Heart right ventricle (tissue), 16 donors: ENCODE measurements around the gene CNMD. TPM values are rescaled to one million over a fixed set of nuclear protein-coding genes. Genes with fewer than 3 reads are reported as not detected.

Experiments used
- ATAC-seq, 8 donors: fragments of 200-7000 bp; cut with Tn5 transposase; one replicate each; pipeline ENCODE4 v1.9.1; 2020; ENCODE audit warnings: mild to moderate bottlenecking in 8 of 8, moderate library complexity in 8 of 8, moderate number of reproducible peaks in 1 of 8
- DNase-seq, 2 donors: peaks; one replicate each; pipeline ENCODE4 v3.0.0-alpha.2; 2020
- H3K27ac ChIP-seq, 10 donors: fragments of 200-600 bp; sonication (generic) in 2 of 10; one replicate each; pipeline versions ENCODE4 v1.5.0 to v1.8.0; 2020 to 2022; ENCODE audit warnings: mild to moderate bottlenecking in 3 of 10
- H3K27me3 ChIP-seq, 7 donors: fragments of 200-600 bp; one replicate each; pipeline ENCODE4 v1.8.0; 2021 to 2022; ENCODE audit warnings: mild to moderate bottlenecking in 2 of 7
- H3K36me3 ChIP-seq, 9 donors: fragments of 200-600 bp; sonication (generic) in 1 of 9; one replicate each; pipeline versions ENCODE4 v1.5.0 to v1.8.0; 2020 to 2022; ENCODE audit warnings: mild to moderate bottlenecking in 2 of 9
- H3K4me1 ChIP-seq, 9 donors: fragments of 200-600 bp; sonication (generic) in 1 of 9; one replicate each; pipeline versions ENCODE4 v1.5.0 to v1.8.0; 2020 to 2022; ENCODE audit warnings: mild to moderate bottlenecking in 4 of 9
- H3K4me3 ChIP-seq, 10 donors: fragments of 200-600 bp; sonication (generic) in 2 of 10; one replicate each; pipeline versions ENCODE4 v1.5.0 to v1.8.0; 2020 to 2022; ENCODE audit warnings: mild to moderate bottlenecking in 7 of 10, moderate library complexity in 2 of 10
- H3K9me3 ChIP-seq, 11 donors: fragments of 200-600 bp in 10 of 11; sonication (generic) in 2 of 11; one replicate each; pipeline versions ENCODE4 v1.5.0 to v1.8.0; 2013 to 2022; ENCODE audit warnings: mild to moderate bottlenecking in 2 of 11, control low read depth in 1 of 11, moderate library complexity in 1 of 11
- WGBS, 2 donors: extraction: QIAGEN DNeasy Blood & Tissue Kit; methylation state at CpG; one replicate each; pipeline ENCODE4 v1.1.7; 2013; ENCODE audit warnings: inconsistent platforms in 1 of 2; 5-methylcytosine and 5-hydroxymethylcytosine counted together
- intact Hi-C, 10 donors: fragments of 100-400 bp; cut with DNase I; formaldehyde crosslinking; loops; one replicate each; pipeline versions ENCODE4 v1.11.1 to v1.14.2; 2022
- polyA plus RNA-seq, 2 donors: library from polyadenylated mRNA; stranded (reverse); fragments of 200-250 nt; gene quantifications; one replicate each; pipeline ENCODE4 v1.2.3, GENCODE V29; 2013
- total RNA-seq, 10 donors: library from RNA; stranded (reverse); fragmentation: NEBNext Ultra II Directional in 3 of 10; extraction: Animal tissue kit (Norgen Biotek cat#: 25700) in 3 of 10; gene quantifications; one replicate each; pipeline versions ENCODE4 v1.2.1 to v1.2.4, GENCODE V29; 2021 to 2023
- TF ChIP-seq, protein P1 (sequence below), 9 donors: fragments of 200-600 bp; sonication (generic) in 2 of 9; IDR thresholded peaks; one replicate each; pipeline versions ENCODE4 v1.5.0 to v1.8.0; 2021 to 2022; ENCODE audit warnings: antibody characterized with exemption in 9 of 9, mild to moderate bottlenecking in 5 of 9, moderate library complexity in 1 of 9
- donor health status: Arrhythmogenic right ventricular cardiomyopathy.
- donor health status: ischemic (EF 13 %, LVEDD 7.1; RV severe dilation, severe dysfunction).
- donor health status: healthy with polysubstance abuse.
- donor health status: DM: no; HTN: yes; CAD: no.
- donor health status: DM: no; HTN: no; CAD: no.
- donor health status: ischemic (EF 25% LVEDD 6.9; RV normal size, moderate dysfunction).
- donor health status: ischemic (EF 25% LVEDD 5.7; RV mildly dilated, moderate dysfunction).
- donor health status: healthy.
- donor health status: DM: yes; HTN: yes; CAD: no.
- donor health status: Ischemic cardiomyopathy.
- donor health status: ischemic (EF 35%, LVEDD 5.7; RV mildly dilated, moderate dysfunction).
- donor health status: nonischemic (EF 11% LVEDD 7.7; RV severe dilation, severe dysfunction).
- donor health status: DM: yes; HTN: yes; CAD: no.
- donor health status: PGD.
- donor health status: ischemic (EF 29% LVEDD 5.4; RV normal size, mild dysfunction).
- donor health status: nonischemic (EF 23%, LVEDD 6.1; RV moderate dilation, normal function).

The CNMD gene
- total and polyA plus RNA-seq, 12 donors = not detected

DNA sequence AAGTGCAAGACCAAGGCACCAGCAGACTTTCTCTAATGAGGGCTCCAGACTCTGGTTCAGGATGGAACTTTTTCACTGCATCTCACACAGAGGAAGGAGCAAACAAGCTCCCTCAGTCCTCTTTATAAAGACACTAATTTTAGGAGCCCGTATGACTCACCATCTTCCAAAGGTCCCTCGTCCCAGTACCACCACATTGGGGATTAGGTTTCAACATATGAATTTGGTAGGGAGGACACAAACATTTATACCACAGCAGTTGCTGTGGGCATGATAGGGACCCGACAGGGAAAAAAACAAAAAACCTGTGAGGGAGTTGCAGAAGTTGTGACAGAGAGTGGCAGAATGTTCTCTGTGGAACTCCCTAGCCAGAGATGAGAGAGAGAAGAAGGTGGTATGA, 6.5 kb upstream of the CNMD start:
- intact Hi-C loops = loop anchor here in 1 of 10 donors (2.0 kb wide), 1 partner anchor 65 kb away; no protein-coding TSS in a partner anchor
- H3K27ac ChIP-seq = no peak overlapping the region
- H3K4me1 ChIP-seq = no peaks in the 10 kb centered on the region
- H3K27me3 ChIP-seq = peaks cover 0 to 44% (median 23%) of the 10 kb centered on the region in 7 donors
- no peak for ATAC-seq
- DNase-seq = no peak
- TF ChIP-seq, protein P1, sequence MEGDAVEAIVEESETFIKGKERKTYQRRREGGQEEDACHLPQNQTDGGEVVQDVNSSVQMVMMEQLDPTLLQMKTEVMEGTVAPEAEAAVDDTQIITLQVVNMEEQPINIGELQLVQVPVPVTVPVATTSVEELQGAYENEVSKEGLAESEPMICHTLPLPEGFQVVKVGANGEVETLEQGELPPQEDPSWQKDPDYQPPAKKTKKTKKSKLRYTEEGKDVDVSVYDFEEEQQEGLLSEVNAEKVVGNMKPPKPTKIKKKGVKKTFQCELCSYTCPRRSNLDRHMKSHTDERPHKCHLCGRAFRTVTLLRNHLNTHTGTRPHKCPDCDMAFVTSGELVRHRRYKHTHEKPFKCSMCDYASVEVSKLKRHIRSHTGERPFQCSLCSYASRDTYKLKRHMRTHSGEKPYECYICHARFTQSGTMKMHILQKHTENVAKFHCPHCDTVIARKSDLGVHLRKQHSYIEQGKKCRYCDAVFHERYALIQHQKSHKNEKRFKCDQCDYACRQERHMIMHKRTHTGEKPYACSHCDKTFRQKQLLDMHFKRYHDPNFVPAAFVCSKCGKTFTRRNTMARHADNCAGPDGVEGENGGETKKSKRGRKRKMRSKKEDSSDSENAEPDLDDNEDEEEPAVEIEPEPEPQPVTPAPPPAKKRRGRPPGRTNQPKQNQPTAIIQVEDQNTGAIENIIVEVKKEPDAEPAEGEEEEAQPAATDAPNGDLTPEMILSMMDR (IDR thresholded peaks at IDR 0.05) = no peak
- WGBS, 2 donors = 62 to 71% methylated on average over 3 of the region's 3 CpGs
- no peak overlapping the region for H3K4me3 ChIP-seq
- peaks cover 0 to 5% (median 0%) of the 10 kb centered on the region in 11 donors for H3K9me3 ChIP-seq
- H3K36me3 ChIP-seq = no peaks in the 10 kb centered on the region

DNA sequence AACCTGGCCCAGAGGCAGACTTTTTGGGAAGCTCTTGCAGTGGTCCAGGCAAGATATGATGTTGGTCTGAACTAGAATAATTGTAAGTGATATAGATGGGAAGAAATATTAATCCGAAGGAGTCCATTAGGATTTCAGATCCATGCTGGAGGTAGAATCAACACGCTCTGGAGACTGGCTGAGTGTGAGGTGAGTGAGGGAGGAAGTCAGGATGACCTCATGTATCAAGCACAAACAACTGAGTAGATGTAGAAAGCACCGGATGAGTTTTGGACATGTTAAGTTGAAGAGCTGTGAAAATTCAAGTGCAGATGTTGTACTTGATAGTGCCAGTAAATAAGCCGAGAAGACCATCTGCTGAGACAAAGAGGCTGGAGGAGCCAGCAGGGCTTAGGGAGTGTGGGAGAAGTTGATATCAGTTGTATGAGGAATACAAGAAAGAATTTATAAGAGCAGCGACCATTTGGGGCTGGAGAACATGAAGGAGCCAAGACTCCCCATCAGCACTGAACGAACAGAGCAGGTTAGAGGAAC, 5.3 kb upstream of the CNMD start:
- no peak for DNase-seq
- Histone ChIP-seq H3K4me3 (no peak overlapping the region), H3K27me3 (peaks cover 0 to 47% (median 35%) of the 10 kb centered on the region in 7 donors), H3K36me3 (no peaks in the 10 kb centered on the region), H3K27ac (no peak overlapping the region), H3K9me3 (peaks cover 0 to 5% (median 0%) of the 10 kb centered on the region in 11 donors), H3K4me1 (no peaks in the 10 kb centered on the region)
- ATAC-seq = no peak
- TF ChIP-seq, protein P1 (IDR thresholded peaks at IDR 0.05) = no peak
- 49 to 62% methylated on average over 6 of the region's 6 CpGs for WGBS, 2 donors
- intact Hi-C loops = no loop called here

DNA sequence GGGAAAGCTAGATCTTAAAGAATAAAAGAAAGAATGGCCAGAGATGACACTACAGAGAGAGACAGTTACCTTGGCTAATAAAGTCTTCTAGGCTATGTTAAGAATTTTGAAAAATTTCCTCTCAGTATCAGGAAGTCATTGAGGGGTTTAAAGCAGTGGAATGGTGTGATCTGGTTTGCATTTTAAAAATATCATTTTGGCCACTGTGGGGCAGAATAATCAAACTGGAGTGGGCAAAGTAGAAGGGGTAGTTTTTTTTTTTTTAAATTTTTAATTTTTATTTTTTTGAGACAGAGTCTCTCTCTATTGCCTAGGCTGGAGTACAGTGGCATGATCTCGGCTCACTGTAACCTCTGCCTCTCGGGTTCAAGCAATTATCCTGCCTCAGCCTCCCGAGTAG, 4.4 kb upstream of the CNMD start:
- ATAC-seq (no peak), DNase-seq (no peak)
- intact Hi-C loops = no loop called here
- no peak overlapping the region for H3K4me3 ChIP-seq
- TF ChIP-seq, protein P1 (IDR thresholded peaks at IDR 0.05) = peak in 1 of 9 donors; percentile 19
- peaks cover 0 to 8% (median 6%) of the 10 kb centered on the region in 9 donors for H3K4me1 ChIP-seq
- peaks cover 5 to 54% (median 39%) of the 10 kb centered on the region in 7 donors for H3K27me3 ChIP-seq
- WGBS, 2 donors = 91 to 95% methylated on average over 3 of the region's 3 CpGs
- no peaks in the 10 kb centered on the region for H3K36me3 ChIP-seq
- H3K27ac ChIP-seq = no peak overlapping the region
- peaks cover 0 to 5% (median 0%) of the 10 kb centered on the region in 11 donors for H3K9me3 ChIP-seq

DNA sequence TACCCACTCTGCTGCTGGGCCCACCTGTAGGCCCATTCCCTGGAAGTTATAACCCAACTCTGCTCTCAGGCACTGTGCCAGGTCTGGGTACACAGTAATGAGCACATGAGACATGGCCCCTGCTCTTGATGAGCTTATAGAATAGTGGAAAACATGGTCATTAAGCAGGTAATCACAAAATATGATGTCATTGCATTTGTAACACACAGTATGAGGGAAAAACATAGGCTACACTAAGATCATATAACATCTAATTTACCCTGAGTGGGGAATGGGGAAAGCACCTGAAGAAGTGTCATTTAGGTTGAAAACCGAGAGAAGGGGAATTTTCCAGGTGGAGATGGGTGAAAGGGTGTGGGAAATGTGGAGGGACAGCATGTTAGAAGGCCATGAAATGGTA, 3.9 kb upstream of the CNMD start:
- Histone ChIP-seq H3K36me3 (no peaks in the 10 kb centered on the region), H3K27ac (no peak overlapping the region), H3K4me3 (no peak overlapping the region), H3K27me3 (peaks cover 7 to 58% (median 44%) of the 10 kb centered on the region in 7 donors), H3K9me3 (peaks cover 0 to 5% (median 0%) of the 10 kb centered on the region in 11 donors), H3K4me1 (peaks cover 0 to 12% (median 8%) of the 10 kb centered on the region in 9 donors)
- WGBS, 2 donors = 68 to 74% methylated on average over 1 of the region's 1 CpG
- TF ChIP-seq, protein P1 (IDR thresholded peaks at IDR 0.05) = no peak
- DNase-seq (no peak), ATAC-seq (no peak)
- intact Hi-C loops = no loop called here
